ENCODE data around the gene TEX22. TPM values are rescaled to one million over a fixed set of nuclear protein-coding genes. Genes with fewer than 3 reads are reported as not detected.

TEX22 gene
- polyA plus RNA-seq, 2 donors: 0.06 to 0.14 TPM

GRCh38 chr14:105376521-105377440, 21.6 kb upstream of the TEX22 start:
- Histone ChIP-seq H3K4me1 (ENCODE audit: control insufficient read depth in 2 of 2, insufficient read depth in 2 of 2, low read length in 1 of 2) (peaks cover 0 to 3% of the 10 kb centered on the region in 2 donors), H3K4me3 (ENCODE audit: low read depth in 1 of 2, low read length in 2 of 2) (no peak overlapping the region), H3K36me3 (ENCODE audit: control insufficient read depth in 2 of 2, insufficient read depth in 2 of 2, low read length in 1 of 2) (peaks cover 0 to 9% of the 10 kb centered on the region in 2 donors), H3K9me3 (ENCODE audit: control insufficient read depth in 2 of 2, insufficient read depth in 1 of 2, low read depth in 1 of 2, low read length in 1 of 2) (peaks cover 0 to 2% of the 10 kb centered on the region in 2 donors), H3K27me3 (ENCODE audit: control insufficient read depth in 1 of 2, insufficient read depth in 2 of 2, low read length in 2 of 2) (no peaks in the 10 kb centered on the region), H3K27ac (ENCODE audit: low read depth in 2 of 2, low read length in 1 of 2) (no peak overlapping the region)
- WGBS, 2 donors: 86 to 90% methylated on average over 34 of the region's 34 CpGs

GRCh38 chr14:105377555-105378182, 20.7 kb upstream of the TEX22 start:
- Histone ChIP-seq H3K27me3 (ENCODE audit: control insufficient read depth in 1 of 2, insufficient read depth in 2 of 2, low read length in 2 of 2) (no peaks in the 10 kb centered on the region), H3K4me1 (ENCODE audit: control insufficient read depth in 2 of 2, insufficient read depth in 2 of 2, low read length in 1 of 2) (peaks cover 0 to 3% of the 10 kb centered on the region in 2 donors), H3K27ac (ENCODE audit: low read depth in 2 of 2, low read length in 1 of 2) (no peak overlapping the region), H3K9me3 (ENCODE audit: control insufficient read depth in 2 of 2, insufficient read depth in 1 of 2, low read depth in 1 of 2, low read length in 1 of 2) (peaks cover 0 to 2% of the 10 kb centered on the region in 2 donors), H3K4me3 (ENCODE audit: low read depth in 1 of 2, low read length in 2 of 2) (no peak overlapping the region), H3K36me3 (ENCODE audit: control insufficient read depth in 2 of 2, insufficient read depth in 2 of 2, low read length in 1 of 2) (peaks cover 0 to 9% of the 10 kb centered on the region in 2 donors)
- WGBS, 2 donors: 91 to 96% methylated on average over 23 of the region's 23 CpGs

DNA sequence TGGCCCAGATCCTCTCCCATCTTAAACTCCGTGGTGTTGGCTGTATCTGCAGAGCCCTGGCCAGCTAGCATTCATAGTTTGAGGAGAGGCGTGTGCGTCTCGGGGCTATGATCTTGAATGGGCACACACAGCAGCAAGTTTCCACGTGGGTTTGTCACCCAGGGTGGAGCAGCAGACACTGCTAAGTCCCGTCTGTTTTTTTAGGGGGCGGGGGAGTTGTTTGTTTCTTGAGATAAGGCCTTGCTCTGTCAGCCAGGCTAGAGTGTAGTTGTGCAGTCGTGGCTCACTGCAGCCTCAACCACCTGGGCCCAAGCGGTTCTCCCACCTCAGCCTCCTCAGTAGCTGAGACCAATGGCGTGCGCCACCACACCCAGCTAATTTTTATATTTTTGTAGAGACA, 20.1 kb upstream of the TEX22 start:
- H3K36me3 ChIP-seq (ENCODE audit: control insufficient read depth in 2 of 2, insufficient read depth in 2 of 2, low read length in 1 of 2): peaks cover 0 to 14% of the 10 kb centered on the region in 2 donors
- peaks cover 0 to 3% of the 10 kb centered on the region in 2 donors for H3K9me3 ChIP-seq (ENCODE audit: control insufficient read depth in 2 of 2, insufficient read depth in 1 of 2, low read depth in 1 of 2, low read length in 1 of 2)
- no peak overlapping the region for H3K4me3 ChIP-seq (ENCODE audit: low read depth in 1 of 2, low read length in 2 of 2)
- no peak overlapping the region for H3K27ac ChIP-seq (ENCODE audit: low read depth in 2 of 2, low read length in 1 of 2)
- peaks cover 0 to 3% of the 10 kb centered on the region in 2 donors for H3K4me1 ChIP-seq (ENCODE audit: control insufficient read depth in 2 of 2, insufficient read depth in 2 of 2, low read length in 1 of 2)
- no peaks in the 10 kb centered on the region for H3K27me3 ChIP-seq (ENCODE audit: control insufficient read depth in 1 of 2, insufficient read depth in 2 of 2, low read length in 2 of 2)
- 76 to 77% methylated on average over 11 of the region's 11 CpGs for WGBS, 2 donors

DNA sequence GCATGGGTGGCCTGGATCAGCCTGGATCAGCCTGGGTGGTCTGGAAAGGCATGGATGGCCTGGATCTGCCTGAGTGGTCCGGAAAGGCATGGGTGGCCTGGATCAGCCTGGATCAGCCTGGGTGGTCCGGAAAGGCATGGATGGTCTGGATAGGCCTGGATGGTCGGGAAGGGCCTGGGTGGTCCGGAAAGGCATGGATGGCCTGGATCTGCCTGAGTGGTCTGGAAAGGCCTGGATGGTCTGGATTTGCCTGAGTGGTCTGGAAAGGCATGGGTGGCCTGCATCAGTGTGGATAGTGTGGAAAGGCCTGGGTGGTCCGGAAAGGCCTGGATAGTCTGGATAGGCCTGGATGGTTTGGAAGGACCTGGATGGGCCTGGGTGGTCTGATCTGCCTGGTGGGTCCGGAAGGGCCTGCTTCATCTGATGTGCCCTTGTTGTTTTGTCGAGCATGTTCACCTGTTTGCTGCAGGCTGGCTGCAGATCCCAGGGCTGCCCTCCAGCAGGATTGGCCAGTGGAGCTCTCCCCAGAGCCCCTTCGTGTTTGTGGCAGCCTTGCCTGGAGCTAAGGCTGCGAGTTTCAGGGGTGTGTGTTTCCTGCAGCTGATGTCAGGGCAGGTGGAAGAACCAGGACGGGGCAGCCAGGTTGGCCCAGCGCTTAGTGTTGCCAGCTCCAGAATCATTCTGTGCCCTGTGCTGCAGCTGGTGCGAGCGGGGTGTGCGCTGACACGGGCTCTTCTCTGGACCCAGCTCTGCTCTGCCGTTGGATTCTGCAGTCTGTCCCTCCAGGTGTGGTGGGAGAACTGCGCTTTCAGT, 19.3 kb upstream of the TEX22 start:
- Histone ChIP-seq H3K4me1 (ENCODE audit: control insufficient read depth in 2 of 2, insufficient read depth in 2 of 2, low read length in 1 of 2) (peaks cover 0 to 3% of the 10 kb centered on the region in 2 donors), H3K4me3 (ENCODE audit: low read depth in 1 of 2, low read length in 2 of 2) (no peak overlapping the region), H3K9me3 (ENCODE audit: control insufficient read depth in 2 of 2, insufficient read depth in 1 of 2, low read depth in 1 of 2, low read length in 1 of 2) (peaks cover 0 to 5% of the 10 kb centered on the region in 2 donors), H3K27me3 (ENCODE audit: control insufficient read depth in 1 of 2, insufficient read depth in 2 of 2, low read length in 2 of 2) (no peaks in the 10 kb centered on the region), H3K36me3 (ENCODE audit: control insufficient read depth in 2 of 2, insufficient read depth in 2 of 2, low read length in 1 of 2) (peaks cover 0 to 16% of the 10 kb centered on the region in 2 donors), H3K27ac (ENCODE audit: low read depth in 2 of 2, low read length in 1 of 2) (no peak overlapping the region)
- 92% methylated on average over 17 of the region's 17 CpGs for WGBS, 2 donors

DNA sequence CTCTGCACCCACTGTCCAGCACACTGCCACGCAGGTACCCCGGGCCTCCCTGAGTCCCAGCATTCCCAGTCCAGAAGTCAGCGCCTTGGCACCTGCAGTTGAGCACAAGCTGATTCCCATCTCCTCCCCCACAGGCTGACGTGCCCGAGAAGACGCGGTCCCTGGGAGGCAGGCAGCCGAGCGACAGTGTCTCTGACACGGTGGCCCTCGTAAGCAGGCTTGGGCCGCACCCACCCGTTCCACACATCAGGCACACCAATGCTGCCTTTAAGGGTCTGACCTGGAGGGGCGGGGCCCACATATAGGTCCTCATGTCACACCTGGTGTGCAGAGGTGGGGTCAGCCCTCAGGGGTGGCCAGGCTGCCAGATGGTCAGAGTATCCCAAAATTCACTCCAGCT, 18.4 kb upstream of the TEX22 start:
- no peak overlapping the region for H3K4me3 ChIP-seq (ENCODE audit: low read depth in 1 of 2, low read length in 2 of 2)
- H3K4me1 ChIP-seq (ENCODE audit: control insufficient read depth in 2 of 2, insufficient read depth in 2 of 2, low read length in 1 of 2): peaks cover 7 to 10% of the 10 kb centered on the region in 2 donors
- peaks cover 0 to 16% of the 10 kb centered on the region in 2 donors for H3K36me3 ChIP-seq (ENCODE audit: control insufficient read depth in 2 of 2, insufficient read depth in 2 of 2, low read length in 1 of 2)
- H3K9me3 ChIP-seq (ENCODE audit: control insufficient read depth in 2 of 2, insufficient read depth in 1 of 2, low read depth in 1 of 2, low read length in 1 of 2): peaks cover 0 to 5% of the 10 kb centered on the region in 2 donors
- 96 to 98% methylated on average over 14 of the region's 14 CpGs for WGBS, 2 donors
- no peak overlapping the region for H3K27ac ChIP-seq (ENCODE audit: low read depth in 2 of 2, low read length in 1 of 2)
- no peaks in the 10 kb centered on the region for H3K27me3 ChIP-seq (ENCODE audit: control insufficient read depth in 1 of 2, insufficient read depth in 2 of 2, low read length in 2 of 2)

GRCh38 chr14:105380756-105381155, 17.6 kb upstream of the TEX22 start:
- Histone ChIP-seq H3K27me3 (ENCODE audit: control insufficient read depth in 1 of 2, insufficient read depth in 2 of 2, low read length in 2 of 2) (no peaks in the 10 kb centered on the region), H3K9me3 (ENCODE audit: control insufficient read depth in 2 of 2, insufficient read depth in 1 of 2, low read depth in 1 of 2, low read length in 1 of 2) (peaks cover 0 to 5% of the 10 kb centered on the region in 2 donors), H3K36me3 (ENCODE audit: control insufficient read depth in 2 of 2, insufficient read depth in 2 of 2, low read length in 1 of 2) (peaks cover 0 to 19% of the 10 kb centered on the region in 2 donors), H3K4me3 (ENCODE audit: low read depth in 1 of 2, low read length in 2 of 2) (no peak overlapping the region), H3K27ac (ENCODE audit: low read depth in 2 of 2, low read length in 1 of 2) (no peak overlapping the region), H3K4me1 (ENCODE audit: control insufficient read depth in 2 of 2, insufficient read depth in 2 of 2, low read length in 1 of 2) (peaks cover 11% of the 10 kb centered on the region in 2 donors)
- 86 to 87% methylated on average over 19 of the region's 19 CpGs for WGBS, 2 donors

DNA sequence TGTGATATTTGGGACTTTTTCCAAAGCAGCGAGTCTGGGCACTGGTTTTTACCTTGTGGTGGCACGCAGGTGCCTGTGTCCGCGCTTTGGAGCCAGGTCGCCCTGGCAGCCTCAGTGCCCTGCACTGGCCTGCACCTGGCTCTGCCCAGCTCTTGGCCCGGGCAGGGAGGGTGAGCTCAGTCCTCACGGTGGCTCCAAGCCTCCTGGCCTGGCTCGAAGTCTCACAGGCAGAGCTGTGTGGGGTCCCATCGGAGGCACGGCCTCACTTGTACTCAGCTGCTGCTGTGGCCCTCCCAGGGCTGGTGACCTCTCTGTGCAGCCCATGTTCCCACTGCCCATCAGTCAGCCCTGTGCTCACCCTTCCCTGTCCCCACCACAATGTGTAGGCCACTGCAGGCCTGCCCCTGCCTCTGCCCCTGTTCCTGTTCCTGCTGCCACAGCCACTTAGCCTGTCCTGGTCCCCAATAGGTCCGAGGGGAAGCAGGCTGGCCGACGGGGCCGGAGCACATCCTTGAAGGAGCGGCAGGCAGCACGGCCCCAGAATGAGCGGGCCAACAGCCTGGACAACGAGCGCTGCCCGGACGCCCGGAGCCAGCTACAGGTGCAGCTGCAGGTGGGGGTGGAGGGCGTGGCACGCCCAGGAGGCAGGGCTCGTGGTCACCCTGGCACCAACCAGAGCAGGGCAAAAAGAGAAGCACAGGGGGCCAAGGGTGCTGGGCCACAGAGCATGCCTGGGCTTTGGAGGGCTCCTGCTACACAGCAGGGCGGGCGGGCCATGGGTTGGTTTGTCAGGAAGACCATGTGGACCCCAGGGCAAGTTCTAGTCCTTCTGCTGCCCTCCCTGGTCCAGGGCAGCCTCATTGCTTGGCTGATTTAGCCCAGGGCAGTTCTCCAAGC, 16.6 kb upstream of the TEX22 start:
- Histone ChIP-seq H3K27me3 (ENCODE audit: control insufficient read depth in 1 of 2, insufficient read depth in 2 of 2, low read length in 2 of 2) (no peaks in the 10 kb centered on the region), H3K4me3 (ENCODE audit: low read depth in 1 of 2, low read length in 2 of 2) (no peak overlapping the region), H3K9me3 (ENCODE audit: control insufficient read depth in 2 of 2, insufficient read depth in 1 of 2, low read depth in 1 of 2, low read length in 1 of 2) (peaks cover 0 to 5% of the 10 kb centered on the region in 2 donors), H3K4me1 (ENCODE audit: control insufficient read depth in 2 of 2, insufficient read depth in 2 of 2, low read length in 1 of 2) (peaks cover 11% of the 10 kb centered on the region in 2 donors), H3K36me3 (ENCODE audit: control insufficient read depth in 2 of 2, insufficient read depth in 2 of 2, low read length in 1 of 2) (peaks cover 0 to 21% of the 10 kb centered on the region in 2 donors), H3K27ac (ENCODE audit: low read depth in 2 of 2, low read length in 1 of 2) (no peak overlapping the region)
- WGBS, 2 donors: 89 to 92% methylated on average over 24 to 27 of the region's 27 CpGs

- 93 to 94% methylated on average over 24 to 26 of the region's 26 CpGs for WGBS, 2 donors
- Histone ChIP-seq H3K4me1 (ENCODE audit: control insufficient read depth in 2 of 2, insufficient read depth in 2 of 2, low read length in 1 of 2) (peaks cover 14 to 17% of the 10 kb centered on the region in 2 donors), H3K4me3 (ENCODE audit: low read depth in 1 of 2, low read length in 2 of 2) (no peak overlapping the region), H3K27me3 (ENCODE audit: control insufficient read depth in 1 of 2, insufficient read depth in 2 of 2, low read length in 2 of 2) (no peaks in the 10 kb centered on the region), H3K9me3 (ENCODE audit: control insufficient read depth in 2 of 2, insufficient read depth in 1 of 2, low read depth in 1 of 2, low read length in 1 of 2) (peaks cover 0 to 5% of the 10 kb centered on the region in 2 donors), H3K36me3 (ENCODE audit: control insufficient read depth in 2 of 2, insufficient read depth in 2 of 2, low read length in 1 of 2) (peaks cover 0 to 27% of the 10 kb centered on the region in 2 donors), H3K27ac (ENCODE audit: low read depth in 2 of 2, low read length in 1 of 2) (no peak overlapping the region)
Measured at GRCh38 chr14:105382343-105383082, 15.8 kb upstream of the TEX22 start.

Measured in esophagus (tissue), 2 donors.